ENCODE measurements around the gene POMGNT1. TPM values are rescaled to one million over a fixed set of nuclear protein-coding genes. Genes with fewer than 3 reads are reported as not detected.

POMGNT1 gene
- total RNA-seq, 4 donors from 2014 or later, result 31.0 to 50.4 (median 38.2) TPM

DNA sequence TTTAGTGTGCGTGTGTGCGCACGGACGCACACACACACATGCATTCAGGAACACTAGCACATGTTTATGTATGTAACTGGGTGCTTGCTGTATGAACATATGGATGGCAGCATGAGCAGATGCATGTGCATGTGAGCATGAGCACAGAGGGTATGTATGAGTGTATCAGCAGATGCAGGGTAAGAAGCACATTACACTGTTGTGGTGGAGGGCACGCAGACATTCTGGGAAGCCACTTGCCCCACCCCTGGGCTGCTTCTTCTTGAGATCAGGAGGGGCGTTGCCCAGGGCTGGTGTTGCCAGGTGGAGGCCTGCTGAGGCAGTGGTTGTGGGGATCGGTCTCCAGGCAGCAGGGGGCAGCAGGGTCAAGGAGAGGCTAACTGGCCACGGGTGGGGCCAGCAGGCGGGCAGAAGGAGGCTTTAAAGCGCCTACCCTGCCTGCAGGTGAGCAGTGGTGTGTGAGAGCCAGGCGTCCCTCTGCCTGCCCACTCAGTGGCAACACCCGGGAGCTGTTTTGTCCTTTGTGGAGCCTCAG lies 18.1 kb downstream of the POMGNT1 start:
- 20 to 79% methylated on average over 1 to 4 of the region's 12 CpGs for WGBS, 2 donors (ENCODE audit: low coverage in 1 of 2)
- Histone ChIP-seq H3K27ac (no peak overlapping the region), H3K4me3 (no peak overlapping the region), H3K9me3 (no peaks in the 10 kb centered on the region), H3K27me3 (no peaks in the 10 kb centered on the region), H3K36me3 (no peaks in the 10 kb centered on the region), H3K4me1 (peaks cover 0 to 35% (median 9%) of the 10 kb centered on the region in 3 donors)
- no peak for ATAC-seq
- TF ChIP-seq POLR2A (IDR thresholded peaks at IDR 0.05) (no peak), EP300 (IDR thresholded peaks at IDR 0.05) (no peak), POLR2AphosphoS5 (IDR thresholded peaks at IDR 0.05) (no peak)
- TF ChIP-seq, protein P1, sequence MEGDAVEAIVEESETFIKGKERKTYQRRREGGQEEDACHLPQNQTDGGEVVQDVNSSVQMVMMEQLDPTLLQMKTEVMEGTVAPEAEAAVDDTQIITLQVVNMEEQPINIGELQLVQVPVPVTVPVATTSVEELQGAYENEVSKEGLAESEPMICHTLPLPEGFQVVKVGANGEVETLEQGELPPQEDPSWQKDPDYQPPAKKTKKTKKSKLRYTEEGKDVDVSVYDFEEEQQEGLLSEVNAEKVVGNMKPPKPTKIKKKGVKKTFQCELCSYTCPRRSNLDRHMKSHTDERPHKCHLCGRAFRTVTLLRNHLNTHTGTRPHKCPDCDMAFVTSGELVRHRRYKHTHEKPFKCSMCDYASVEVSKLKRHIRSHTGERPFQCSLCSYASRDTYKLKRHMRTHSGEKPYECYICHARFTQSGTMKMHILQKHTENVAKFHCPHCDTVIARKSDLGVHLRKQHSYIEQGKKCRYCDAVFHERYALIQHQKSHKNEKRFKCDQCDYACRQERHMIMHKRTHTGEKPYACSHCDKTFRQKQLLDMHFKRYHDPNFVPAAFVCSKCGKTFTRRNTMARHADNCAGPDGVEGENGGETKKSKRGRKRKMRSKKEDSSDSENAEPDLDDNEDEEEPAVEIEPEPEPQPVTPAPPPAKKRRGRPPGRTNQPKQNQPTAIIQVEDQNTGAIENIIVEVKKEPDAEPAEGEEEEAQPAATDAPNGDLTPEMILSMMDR (IDR thresholded peaks at IDR 0.05), result peak in 1 of 4 experiments; percentile 26

DNA sequence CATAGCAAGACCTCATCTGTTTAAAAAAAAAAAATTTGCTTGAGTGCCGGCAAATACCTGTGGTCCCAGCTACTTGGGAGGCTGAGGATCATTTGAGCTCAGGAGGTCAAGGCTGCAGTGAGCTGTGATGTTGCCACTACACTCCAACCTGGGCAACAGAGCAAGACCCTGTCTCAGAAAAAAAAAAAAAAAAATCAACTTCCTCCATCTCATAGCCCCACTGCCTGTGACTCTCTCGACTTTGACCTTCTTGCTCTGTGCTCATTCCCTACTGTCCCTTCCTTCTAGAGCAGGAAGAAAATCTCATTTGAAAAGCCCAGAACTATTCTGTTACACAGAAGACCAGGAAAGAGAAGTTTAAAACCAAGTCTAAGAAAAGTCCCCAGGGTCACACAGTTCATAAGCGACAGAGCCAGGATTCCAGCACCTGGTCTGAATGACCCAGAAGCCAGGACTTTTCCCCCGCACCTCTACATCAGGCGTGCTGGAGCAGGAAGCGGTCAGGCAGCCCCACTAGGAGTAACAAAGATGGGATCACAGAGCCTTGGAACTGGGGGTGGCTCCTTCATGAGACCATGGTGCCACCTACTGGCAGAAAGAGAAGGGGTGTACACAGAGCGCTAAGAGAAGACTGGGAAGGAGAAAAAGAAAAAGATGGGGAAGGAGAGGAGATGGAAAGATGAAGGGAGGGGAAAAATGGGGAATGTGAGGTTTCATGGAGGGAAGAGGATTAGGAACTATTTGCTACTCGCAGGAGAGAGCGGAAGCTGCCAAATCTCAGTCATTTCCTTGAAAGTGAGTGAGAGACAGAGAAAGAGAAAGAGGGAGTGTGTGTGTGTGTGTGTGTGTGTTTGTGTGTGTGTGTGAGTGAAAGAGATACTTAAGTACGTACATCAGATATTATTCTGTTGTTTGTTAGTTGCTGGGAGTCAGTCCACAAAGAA lies 18.8 kb downstream of the POMGNT1 start:
- H3K9me3 ChIP-seq, result no peaks in the 10 kb centered on the region
- ATAC-seq, result peak; percentile 81
- TF ChIP-seq, protein P1 (IDR thresholded peaks at IDR 0.05), result peak in 3 of 4 experiments; percentile 89 to 95 (median 92)
- no peak for TF ChIP-seq EP300 (IDR thresholded peaks at IDR 0.05)
- TF ChIP-seq POLR2A (IDR thresholded peaks at IDR 0.05), result no peak
- no peak for TF ChIP-seq POLR2AphosphoS5 (IDR thresholded peaks at IDR 0.05)
- no peaks in the 10 kb centered on the region for H3K27me3 ChIP-seq
- no peaks in the 10 kb centered on the region for H3K36me3 ChIP-seq
- H3K4me1 ChIP-seq, result peaks cover 1 to 42% (median 17%) of the 10 kb centered on the region in 3 donors
- no peak overlapping the region for H3K4me3 ChIP-seq
- WGBS, 2 donors (ENCODE audit: low coverage in 1 of 2), result 4 to 12% methylated on average over 7 to 8 of the region's 10 CpGs
- peak overlapping the region in 2 of 4 donors; percentile 18 to 27 for H3K27ac ChIP-seq

DNA sequence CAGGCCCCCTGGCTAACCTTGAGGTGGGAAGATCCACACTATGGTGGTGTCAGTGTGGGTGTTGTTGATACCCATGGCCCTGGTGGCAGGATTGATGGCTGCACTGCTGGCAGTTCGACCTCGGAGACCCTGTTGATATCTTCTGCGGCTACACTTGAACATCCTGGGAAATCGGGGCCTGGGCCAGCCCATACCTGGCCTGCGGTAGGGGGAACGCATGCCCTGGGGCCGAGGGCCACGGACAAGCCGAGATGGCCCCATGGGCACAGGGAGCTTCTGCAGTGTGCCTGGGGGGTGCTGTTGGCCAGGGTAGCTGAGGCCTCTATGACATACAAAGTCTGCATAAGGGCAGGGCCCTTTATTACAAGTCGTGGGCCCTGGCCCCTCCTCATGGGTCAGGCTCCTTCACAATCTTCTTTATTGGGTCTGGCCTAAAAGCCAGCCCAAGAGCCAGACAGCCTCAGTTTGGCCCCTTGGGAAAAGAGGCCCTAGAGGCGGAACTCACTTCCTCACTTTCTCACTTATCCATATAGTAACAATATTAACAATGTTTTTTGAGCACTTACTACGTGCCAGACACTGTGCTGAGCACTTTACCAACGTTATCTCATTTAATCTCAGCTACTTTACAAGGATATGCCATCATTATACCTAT lies 21.9 kb downstream of the POMGNT1 start, which contains the start of gene P3R3URF:
Gene P3R3URF (minus strand): TSS at position 278 of the 655 bp plus-strand sequence. CDS start 17 bp downstream, at position 261.
- no peak within 1 kb of the TSS for H3K4me3 ChIP-seq
- ATAC-seq, result no peak
- WGBS, 2 donors (ENCODE audit: low coverage in 1 of 2), result 80 to 95% methylated on average over 4 to 9 of the region's 13 CpGs
- TF ChIP-seq POLR2AphosphoS5 (IDR thresholded peaks at IDR 0.05), result no peak
- no peak for TF ChIP-seq POLR2A (IDR thresholded peaks at IDR 0.05)
- no peak for TF ChIP-seq EP300 (IDR thresholded peaks at IDR 0.05)
- TF ChIP-seq, protein P1 (IDR thresholded peaks at IDR 0.05), result no peak
- no peaks in the 10 kb centered on the region for H3K9me3 ChIP-seq
- peaks cover 4 to 52% (median 21%) of the 10 kb centered on the region in 3 donors for H3K4me1 ChIP-seq
- H3K27ac ChIP-seq, result peak within 1 kb of the TSS in 3 of 4 donors; percentile 77 to 79 (median 79)
- H3K27me3 ChIP-seq, result no peaks in the 10 kb centered on the region
- H3K36me3 ChIP-seq, result no peaks in the 10 kb centered on the region

DNA sequence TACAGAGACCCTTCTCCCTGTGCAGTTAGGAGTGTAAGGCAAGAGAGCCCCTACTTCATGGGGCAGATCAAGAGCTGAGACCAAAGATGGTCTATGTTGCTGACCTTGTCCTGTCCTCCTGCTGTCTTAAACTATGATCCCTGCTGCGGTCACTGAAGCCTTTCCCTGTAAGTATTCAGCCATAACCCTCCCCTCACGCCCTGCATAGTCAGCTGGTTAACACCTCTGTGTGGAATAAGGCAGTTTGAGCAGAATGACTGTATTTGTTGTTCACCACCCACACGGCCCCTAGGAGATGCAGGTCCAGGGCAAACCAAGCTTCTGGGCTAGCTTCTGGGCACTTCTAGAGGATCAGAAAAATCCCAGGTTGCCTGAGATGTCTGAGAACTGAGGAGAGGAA lies 23.0 kb downstream of the POMGNT1 start:
- TF ChIP-seq POLR2A (IDR thresholded peaks at IDR 0.05), result no peak
- no peak for TF ChIP-seq EP300 (IDR thresholded peaks at IDR 0.05)
- TF ChIP-seq, protein P1 (IDR thresholded peaks at IDR 0.05), result no peak
- no peak for TF ChIP-seq POLR2AphosphoS5 (IDR thresholded peaks at IDR 0.05)
- Histone ChIP-seq H3K36me3 (no peaks in the 10 kb centered on the region), H3K4me1 (peaks cover 4 to 59% (median 21%) of the 10 kb centered on the region in 3 donors), H3K9me3 (no peaks in the 10 kb centered on the region), H3K27me3 (no peaks in the 10 kb centered on the region), H3K27ac (peak overlapping the region; percentile 55 to 79 (median 78)), H3K4me3 (no peak overlapping the region)
- ATAC-seq, result no peak
- WGBS, 2 donors (ENCODE audit: low coverage in 1 of 2), result no CpG with 5 or more reads among the region's 3 CpGs
